Subcutaneous abdominal adipose tissue (tissue), 5 donors: Measurements from ENCODE around the gene TAF3.
"Not testable (repeated sequence)": the region's sequence is repeated elsewhere in the genome, so short reads cannot be mapped to it uniquely, and the experiment has no call there.

ENCODE experiments used
- H3K27ac ChIP-seq: one replicate; pipeline ENCODE4 v1.7.0; 2013; ENCODE audit warnings: low read depth, mild to moderate bottlenecking, inconsistent platforms, low read length, moderate library complexity
- H3K27me3 ChIP-seq, 5 donors: one replicate each; pipeline ENCODE4 v1.7.0; 2013; ENCODE audit warnings: low read length in 5 of 5, inconsistent platforms in 1 of 5; ENCODE audit not compliant: control insufficient read depth in 5 of 5, insufficient read depth in 4 of 5
- H3K36me3 ChIP-seq, 5 donors: one replicate each; pipeline ENCODE4 v1.7.0; 2013; ENCODE audit warnings: low read length in 5 of 5; ENCODE audit not compliant: control insufficient read depth in 5 of 5, insufficient read depth in 5 of 5
- H3K4me1 ChIP-seq, 5 donors: one replicate each; pipeline ENCODE4 v1.7.0; 2013; ENCODE audit warnings: low read length in 5 of 5, mild to moderate bottlenecking in 3 of 5, moderate library complexity in 1 of 5; ENCODE audit not compliant: control insufficient read depth in 5 of 5, insufficient read depth in 5 of 5
- H3K4me3 ChIP-seq, 5 donors: one replicate each; pipeline ENCODE4 v1.7.0; 2013; ENCODE audit warnings: low read length in 5 of 5, low read depth in 1 of 5
- H3K9ac ChIP-seq, 5 donors: one replicate each; pipeline ENCODE4 v1.7.0; 2013; ENCODE audit warnings: low read length in 5 of 5, mild to moderate bottlenecking in 4 of 5, moderate library complexity in 3 of 5
- H3K9me3 ChIP-seq, 5 donors: one replicate each; pipeline ENCODE4 v1.7.0; 2013; ENCODE audit warnings: low read length in 5 of 5; ENCODE audit not compliant: control insufficient read depth in 5 of 5
- donor health status: healthy.
- donor health status: healthy.
- donor health status: healthy.
- donor health status: healthy.
- donor health status: healthy.

The TAF3 gene

GRCh38 chr10:7811000-7811399 lies 7.3 kb upstream of the TAF3 start:
- no peaks in the 10 kb centered on the region for H3K9me3 ChIP-seq
- no peak overlapping the region for H3K27ac ChIP-seq
- no peaks in the 10 kb centered on the region for H3K27me3 ChIP-seq
- H3K4me1 ChIP-seq, result no peaks in the 10 kb centered on the region
- H3K9ac ChIP-seq, result no peak overlapping the region
- H3K4me3 ChIP-seq, result no peak overlapping the region
- H3K36me3 ChIP-seq, result peaks cover 9 to 26% (median 18%) of the 10 kb centered on the region in 5 donors

DNA sequence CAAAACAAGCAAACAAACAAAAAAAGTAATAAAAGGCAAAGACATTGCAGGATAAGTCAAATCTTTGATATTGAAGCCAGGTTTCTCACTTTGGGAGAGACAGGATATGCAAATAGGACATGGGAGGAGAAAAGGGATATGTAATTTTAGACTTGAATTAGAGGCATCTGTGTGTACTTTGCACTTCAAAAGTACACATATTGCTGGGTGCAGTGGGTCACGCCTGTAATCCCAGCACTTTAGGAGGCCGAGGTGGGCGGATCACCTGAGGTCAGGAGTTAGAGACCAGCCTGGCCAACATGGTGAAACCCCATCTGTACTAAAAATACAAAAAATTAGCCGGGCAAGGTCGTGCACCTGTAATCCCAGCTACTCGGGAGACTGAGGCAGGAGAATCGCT lies 6.6 kb upstream of the TAF3 start:
- H3K27ac ChIP-seq, H3K4me3 ChIP-seq, H3K27me3 ChIP-seq, H3K4me1 ChIP-seq, H3K9ac ChIP-seq, H3K9me3 ChIP-seq: not testable (repeated sequence)
- H3K36me3 ChIP-seq, result peaks cover 8 to 22% (median 16%) of the 10 kb centered on the region in 5 donors

DNA sequence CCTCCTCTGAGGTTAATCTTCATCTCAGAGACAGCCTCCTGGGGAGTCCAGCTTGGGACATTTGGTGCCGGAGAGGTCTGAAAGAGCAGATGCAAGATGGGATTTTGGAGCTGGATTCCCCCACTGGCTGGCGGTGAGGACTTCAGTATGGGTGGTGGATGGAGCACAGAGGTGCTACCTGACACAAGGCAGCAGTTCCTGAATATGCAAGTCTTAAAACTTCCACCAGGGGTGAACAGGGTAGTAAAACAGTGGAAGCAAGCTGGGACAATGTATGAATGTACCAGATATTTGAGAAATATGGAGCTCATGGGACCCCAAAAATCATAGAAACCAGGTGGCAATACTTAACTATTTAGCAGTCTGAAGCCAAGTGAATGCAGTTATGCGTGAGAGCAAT lies 4.8 kb upstream of the TAF3 start:
- Histone ChIP-seq H3K9ac (no peak overlapping the region), H3K4me3 (no peak overlapping the region), H3K9me3 (no peaks in the 10 kb centered on the region), H3K4me1 (peaks cover 0 to 15% (median 9%) of the 10 kb centered on the region in 5 donors), H3K36me3 (peaks cover 0 to 5% (median 2%) of the 10 kb centered on the region in 5 donors), H3K27me3 (no peaks in the 10 kb centered on the region), H3K27ac (no peak overlapping the region)

GRCh38 chr10:7817576-7817975 lies 729 bp upstream of the TAF3 start:
- no peaks in the 10 kb centered on the region for H3K9me3 ChIP-seq
- peaks cover 0 to 5% (median 0%) of the 10 kb centered on the region in 5 donors for H3K36me3 ChIP-seq
- H3K27me3 ChIP-seq, result no peaks in the 10 kb centered on the region
- H3K4me3 ChIP-seq, result peak overlapping the region; percentile 90 to 99 (median 98)
- peaks cover 0 to 35% (median 27%) of the 10 kb centered on the region in 5 donors for H3K4me1 ChIP-seq
- H3K9ac ChIP-seq, result peak overlapping the region in 4 of 5 donors; percentile 78 to 98 (median 88)
- H3K27ac ChIP-seq, result no peak overlapping the region

- Histone ChIP-seq H3K27ac (no peak overlapping the region), H3K9me3 (no peaks in the 10 kb centered on the region), H3K27me3 (no peaks in the 10 kb centered on the region), H3K4me1 (peaks cover 0 to 35% (median 27%) of the 10 kb centered on the region in 5 donors), H3K36me3 (peaks cover 0 to 5% (median 0%) of the 10 kb centered on the region in 5 donors), H3K4me3 (peak overlapping the region; percentile 90 to 99 (median 98)), H3K9ac (peak overlapping the region; percentile 4 to 98 (median 80))
Observed at GRCh38 chr10:7817984-7818294, 366 bp upstream of the TAF3 start.

DNA sequence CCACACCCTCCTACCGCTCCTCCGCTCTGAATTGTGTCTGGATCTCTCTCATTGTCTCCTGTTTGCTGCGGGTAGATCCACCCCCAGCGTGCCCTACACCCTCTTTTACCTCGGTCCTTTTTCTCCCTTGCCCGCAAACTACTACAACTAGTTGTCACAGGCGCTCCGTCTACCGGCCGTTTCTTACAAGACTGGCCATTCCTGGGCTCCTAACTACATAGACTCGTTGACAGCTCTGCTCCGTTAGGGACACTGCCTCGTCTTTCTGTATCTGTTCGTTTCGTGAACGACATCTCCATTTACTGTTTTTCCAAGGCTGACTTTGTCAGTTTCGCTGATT lies 786 bp downstream of the TAF3 start:
- H3K27me3 ChIP-seq, result no peaks in the 10 kb centered on the region
- H3K4me3 ChIP-seq, result peak overlapping the region; percentile 90 to 99 (median 97)
- peak overlapping the region; percentile 34 for H3K27ac ChIP-seq
- no peaks in the 10 kb centered on the region for H3K9me3 ChIP-seq
- peaks cover 0 to 35% (median 27%) of the 10 kb centered on the region in 5 donors for H3K4me1 ChIP-seq
- H3K36me3 ChIP-seq, result peaks cover 0 to 5% (median 0%) of the 10 kb centered on the region in 5 donors
- peak overlapping the region; percentile 29 to 98 (median 80) for H3K9ac ChIP-seq

DNA sequence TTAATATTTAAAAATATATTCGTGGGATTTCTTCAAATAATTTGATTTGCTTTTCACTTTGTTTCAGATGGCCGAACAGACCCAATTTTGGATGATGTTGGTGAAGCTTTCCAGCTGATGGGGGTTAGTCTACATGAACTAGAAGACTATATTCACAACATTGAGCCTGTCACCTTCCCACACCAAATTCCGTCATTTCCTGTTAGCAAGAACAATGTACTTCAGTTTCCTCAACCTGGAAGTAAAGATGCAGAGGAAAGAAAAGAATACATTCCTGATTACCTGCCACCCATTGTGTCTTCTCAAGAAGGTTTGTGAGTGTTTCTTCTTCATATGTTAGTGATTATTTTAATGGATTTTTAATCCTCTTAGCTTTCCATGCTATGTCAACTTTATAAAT lies 5.9 kb downstream of the TAF3 start:
- no peak overlapping the region for H3K4me3 ChIP-seq
- peaks cover 14 to 31% (median 24%) of the 10 kb centered on the region in 5 donors for H3K36me3 ChIP-seq
- H3K9ac ChIP-seq, result no peak overlapping the region

GRCh38 chr10:7826971-7827370 lies 8.7 kb downstream of the TAF3 start:
- no peak overlapping the region for H3K27ac ChIP-seq
- H3K36me3 ChIP-seq, result peaks cover 14 to 31% (median 22%) of the 10 kb centered on the region in 5 donors
- peaks cover 0 to 5% (median 0%) of the 10 kb centered on the region in 5 donors for H3K4me1 ChIP-seq

More for the DNA sequence above, 5.9 kb downstream of the TAF3 start:
- H3K4me1 ChIP-seq, result peaks cover 0 to 14% (median 14%) of the 10 kb centered on the region in 5 donors
- no peak overlapping the region for H3K27ac ChIP-seq
- no peaks in the 10 kb centered on the region for H3K27me3 ChIP-seq
- no peaks in the 10 kb centered on the region for H3K9me3 ChIP-seq

GRCh38 chr10:7829289-7829834 lies 11.1 kb downstream of the TAF3 start:
- Histone ChIP-seq H3K9me3 (no peaks in the 10 kb centered on the region), H3K36me3 (peaks cover 12 to 29% (median 18%) of the 10 kb centered on the region in 5 donors), H3K9ac (no peak overlapping the region), H3K4me3 (no peak overlapping the region), H3K27ac (no peak overlapping the region), H3K4me1 (peaks cover 0 to 5% (median 0%) of the 10 kb centered on the region in 5 donors), H3K27me3 (no peaks in the 10 kb centered on the region)

More at GRCh38 chr10:7826971-7827370, 8.7 kb downstream of the TAF3 start:
- Histone ChIP-seq H3K27me3 (no peaks in the 10 kb centered on the region), H3K4me3 (no peak overlapping the region), H3K9me3 (no peaks in the 10 kb centered on the region), H3K9ac (no peak overlapping the region)

- Histone ChIP-seq H3K4me1 (peaks cover 0 to 5% (median 0%) of the 10 kb centered on the region in 5 donors), H3K27ac (no peak overlapping the region), H3K9ac (no peak overlapping the region), H3K36me3 (peaks cover 0 to 9% (median under 1%) of the 10 kb centered on the region in 5 donors), H3K9me3 (no peaks in the 10 kb centered on the region), H3K4me3 (no peak overlapping the region), H3K27me3 (no peaks in the 10 kb centered on the region)
Observed at GRCh38 chr10:7832060-7832459, 13.8 kb downstream of the TAF3 start.
